ENCODE data around the gene CACNA1F. TPM values are rescaled to one million over a fixed set of nuclear protein-coding genes. Genes with fewer than 3 reads are reported as not detected.

CACNA1F gene
- total and polyA plus RNA-seq, 9 of the 15 experiments (the other 6 are each of a cell fraction or from before 2014, with no cell fraction given): under 0.01 to 0.41 (median 0.03) TPM; not detected in 3

DNA sequence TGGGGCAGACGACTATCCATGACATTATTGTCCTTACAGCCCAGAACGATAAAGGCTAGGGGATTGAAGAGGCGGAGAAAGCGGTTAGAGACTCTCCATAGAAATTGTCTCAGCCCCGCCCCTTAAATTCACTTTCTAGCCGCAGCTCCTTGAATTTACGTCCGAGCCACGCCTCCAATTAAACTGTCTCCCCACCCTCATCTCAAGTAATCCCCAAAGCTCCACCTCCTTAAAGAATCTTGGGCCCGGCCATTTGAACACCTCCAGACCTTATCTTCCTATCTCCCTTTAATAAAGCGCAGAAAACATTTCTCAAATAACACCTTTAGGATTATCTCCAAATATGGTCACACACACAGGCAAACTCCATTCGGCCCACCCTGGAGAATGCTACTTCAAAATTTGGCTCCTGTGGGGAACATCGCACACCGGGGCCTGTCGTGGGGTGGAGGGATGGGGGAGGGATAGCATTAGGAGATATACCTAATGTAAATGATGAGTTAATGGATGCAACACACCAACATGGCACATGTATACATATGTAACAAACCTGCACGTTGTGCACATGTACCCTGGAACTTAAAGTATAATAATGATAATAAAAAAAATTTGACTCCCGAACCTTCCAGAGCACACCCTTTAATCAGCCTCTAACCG lies 77.8 kb downstream of the CACNA1F start (continued):
- TF ChIP-seq, protein P1, sequence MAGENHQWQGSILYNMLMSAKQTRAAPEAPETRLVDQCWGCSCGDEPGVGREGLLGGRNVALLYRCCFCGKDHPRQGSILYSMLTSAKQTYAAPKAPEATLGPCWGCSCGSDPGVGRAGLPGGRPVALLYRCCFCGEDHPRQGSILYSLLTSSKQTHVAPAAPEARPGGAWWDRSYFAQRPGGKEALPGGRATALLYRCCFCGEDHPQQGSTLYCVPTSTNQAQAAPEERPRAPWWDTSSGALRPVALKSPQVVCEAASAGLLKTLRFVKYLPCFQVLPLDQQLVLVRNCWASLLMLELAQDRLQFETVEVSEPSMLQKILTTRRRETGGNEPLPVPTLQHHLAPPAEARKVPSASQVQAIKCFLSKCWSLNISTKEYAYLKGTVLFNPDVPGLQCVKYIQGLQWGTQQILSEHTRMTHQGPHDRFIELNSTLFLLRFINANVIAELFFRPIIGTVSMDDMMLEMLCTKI (IDR thresholded peaks at IDR 0.05; ENCODE audit: partially characterized antibody): no peak
- TF ChIP-seq, protein P2, sequence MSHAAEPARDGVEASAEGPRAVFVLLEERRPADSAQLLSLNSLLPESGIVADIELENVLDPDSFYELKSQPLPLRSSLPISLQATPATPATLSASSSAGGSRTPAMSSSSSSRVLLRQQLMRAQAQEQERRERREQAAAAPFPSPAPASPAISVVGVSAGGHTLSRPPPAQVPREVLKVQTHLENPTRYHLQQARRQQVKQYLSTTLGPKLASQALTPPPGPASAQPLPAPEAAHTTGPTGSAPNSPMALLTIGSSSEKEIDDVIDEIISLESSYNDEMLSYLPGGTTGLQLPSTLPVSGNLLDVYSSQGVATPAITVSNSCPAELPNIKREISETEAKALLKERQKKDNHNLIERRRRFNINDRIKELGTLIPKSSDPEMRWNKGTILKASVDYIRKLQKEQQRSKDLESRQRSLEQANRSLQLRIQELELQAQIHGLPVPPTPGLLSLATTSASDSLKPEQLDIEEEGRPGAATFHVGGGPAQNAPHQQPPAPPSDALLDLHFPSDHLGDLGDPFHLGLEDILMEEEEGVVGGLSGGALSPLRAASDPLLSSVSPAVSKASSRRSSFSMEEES (CRISPR knock-in tag; IDR thresholded peaks at IDR 0.05): no peak
- TF ChIP-seq MEF2D (tag; conservative IDR thresholded peaks at IDR 0.05; ENCODE audit: low read depth) (no peak), POLR2B (IDR thresholded peaks at IDR 0.05; ENCODE audit: low read depth, partially characterized antibody) (no peak), BCOR (IDR thresholded peaks at IDR 0.05) (no peak), RBFOX2 (IDR thresholded peaks at IDR 0.05; ENCODE audit: low read depth, low read length) (no peak), SUPT5H (IDR thresholded peaks at IDR 0.05) (no peak), SREBF2 (CRISPR knock-in tag; IDR thresholded peaks at IDR 0.05) (no peak)
- TF ChIP-seq, protein P3, sequence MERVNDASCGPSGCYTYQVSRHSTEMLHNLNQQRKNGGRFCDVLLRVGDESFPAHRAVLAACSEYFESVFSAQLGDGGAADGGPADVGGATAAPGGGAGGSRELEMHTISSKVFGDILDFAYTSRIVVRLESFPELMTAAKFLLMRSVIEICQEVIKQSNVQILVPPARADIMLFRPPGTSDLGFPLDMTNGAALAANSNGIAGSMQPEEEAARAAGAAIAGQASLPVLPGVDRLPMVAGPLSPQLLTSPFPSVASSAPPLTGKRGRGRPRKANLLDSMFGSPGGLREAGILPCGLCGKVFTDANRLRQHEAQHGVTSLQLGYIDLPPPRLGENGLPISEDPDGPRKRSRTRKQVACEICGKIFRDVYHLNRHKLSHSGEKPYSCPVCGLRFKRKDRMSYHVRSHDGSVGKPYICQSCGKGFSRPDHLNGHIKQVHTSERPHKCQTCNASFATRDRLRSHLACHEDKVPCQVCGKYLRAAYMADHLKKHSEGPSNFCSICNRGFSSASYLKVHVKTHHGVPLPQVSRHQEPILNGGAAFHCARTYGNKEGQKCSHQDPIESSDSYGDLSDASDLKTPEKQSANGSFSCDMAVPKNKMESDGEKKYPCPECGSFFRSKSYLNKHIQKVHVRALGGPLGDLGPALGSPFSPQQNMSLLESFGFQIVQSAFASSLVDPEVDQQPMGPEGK (CRISPR knock-in tag; IDR thresholded peaks at IDR 0.05; ENCODE audit: borderline replicate concordance): no peak
- TF ChIP-seq, protein P4, sequence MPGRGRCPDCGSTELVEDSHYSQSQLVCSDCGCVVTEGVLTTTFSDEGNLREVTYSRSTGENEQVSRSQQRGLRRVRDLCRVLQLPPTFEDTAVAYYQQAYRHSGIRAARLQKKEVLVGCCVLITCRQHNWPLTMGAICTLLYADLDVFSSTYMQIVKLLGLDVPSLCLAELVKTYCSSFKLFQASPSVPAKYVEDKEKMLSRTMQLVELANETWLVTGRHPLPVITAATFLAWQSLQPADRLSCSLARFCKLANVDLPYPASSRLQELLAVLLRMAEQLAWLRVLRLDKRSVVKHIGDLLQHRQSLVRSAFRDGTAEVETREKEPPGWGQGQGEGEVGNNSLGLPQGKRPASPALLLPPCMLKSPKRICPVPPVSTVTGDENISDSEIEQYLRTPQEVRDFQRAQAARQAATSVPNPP (IDR thresholded peaks at IDR 0.05; ENCODE audit: borderline replicate concordance, insufficient read depth, insufficient read length): no peak
